ENCODE results near the gene ATG7. TPM values are rescaled to one million over a fixed set of nuclear protein-coding genes. Genes with fewer than 3 reads are reported as not detected.
"Not testable (repeated sequence)": the region's sequence is repeated elsewhere in the genome, so short reads cannot be mapped to it uniquely, and the experiment has no call there.

ATG7 gene
- total RNA-seq, 1 experiment from 2014 or later: 29.3 TPM

DNA sequence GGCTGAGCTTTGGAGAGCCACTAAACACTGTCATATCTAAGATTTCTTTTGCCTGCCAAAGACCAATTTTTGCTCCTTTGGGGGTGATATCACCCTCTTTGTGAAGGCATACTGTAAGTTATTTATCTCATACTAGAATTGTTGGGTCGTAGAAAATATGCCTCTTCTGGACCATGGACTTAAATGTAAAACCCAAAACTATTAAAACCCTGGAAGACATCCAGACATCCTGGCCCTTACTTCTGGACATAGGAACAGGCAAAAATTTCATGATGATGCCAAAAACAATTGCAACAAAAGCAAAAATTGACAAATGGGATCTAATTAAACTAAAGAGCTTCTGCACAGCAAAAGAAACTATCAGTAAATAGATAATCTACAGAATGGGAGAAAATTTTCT is 172.2 kb downstream of the ATG7 start:
- no peaks in the 10 kb centered on the region for H3K9me3 ChIP-seq (ENCODE audit: control insufficient read depth in 1 of 2, insufficient read depth in 1 of 2, low read depth in 1 of 2, low read length in 2 of 2)
- no peak overlapping the region for H3K9ac ChIP-seq (ENCODE audit: low read length)
- no peaks in the 10 kb centered on the region for H3K4me1 ChIP-seq (ENCODE audit: control insufficient read depth in 1 of 2, insufficient read depth in 2 of 2, low read length in 2 of 2)
- no peak overlapping the region for H2AFZ ChIP-seq (ENCODE audit: low read depth, low read length, poor library complexity, severe bottlenecking)
- H3K4me2 ChIP-seq (ENCODE audit: low read length): no peak overlapping the region
- no peaks in the 10 kb centered on the region for H3K79me2 ChIP-seq (ENCODE audit: insufficient read depth, low read length)
- no peak overlapping the region for H3K4me3 ChIP-seq (replicated peaks in 1 of 2; ENCODE audit: low read depth in 1 of 2, low read length in 2 of 2)
- ChIA-PET CTCF (no interaction called here), RAD21 (ENCODE audit: low non-redundant PET in 1 of 2, low total read pairs in 2 of 2, uncharacterized antibody in 2 of 2, unreplicated experiment in 2 of 2) (no interaction called here), POLR2A (no interaction called here)
- H3K27me3 ChIP-seq (ENCODE audit: insufficient read depth, low read length): no peaks in the 10 kb centered on the region
- H3K9me2 ChIP-seq (ENCODE audit: insufficient read depth): no peaks in the 10 kb centered on the region
- H3K27ac ChIP-seq (ENCODE audit: low read depth, low read length): no peak overlapping the region
- BruUV-seq (replicated peaks): no TSS peak
- intact Hi-C loops (cut with micrococcal nuclease): no loop called here
- H3K36me3 ChIP-seq (ENCODE audit: control insufficient read depth in 1 of 2, insufficient read depth in 2 of 2, low read length in 2 of 2): no peaks in the 10 kb centered on the region
- H4K20me1 ChIP-seq (ENCODE audit: insufficient read depth): no peaks in the 10 kb centered on the region
- DNase-seq (ENCODE audit: low read depth, low spot score) (no peak), ATAC-seq (no peak)
- TF ChIP-seq, protein P1, sequence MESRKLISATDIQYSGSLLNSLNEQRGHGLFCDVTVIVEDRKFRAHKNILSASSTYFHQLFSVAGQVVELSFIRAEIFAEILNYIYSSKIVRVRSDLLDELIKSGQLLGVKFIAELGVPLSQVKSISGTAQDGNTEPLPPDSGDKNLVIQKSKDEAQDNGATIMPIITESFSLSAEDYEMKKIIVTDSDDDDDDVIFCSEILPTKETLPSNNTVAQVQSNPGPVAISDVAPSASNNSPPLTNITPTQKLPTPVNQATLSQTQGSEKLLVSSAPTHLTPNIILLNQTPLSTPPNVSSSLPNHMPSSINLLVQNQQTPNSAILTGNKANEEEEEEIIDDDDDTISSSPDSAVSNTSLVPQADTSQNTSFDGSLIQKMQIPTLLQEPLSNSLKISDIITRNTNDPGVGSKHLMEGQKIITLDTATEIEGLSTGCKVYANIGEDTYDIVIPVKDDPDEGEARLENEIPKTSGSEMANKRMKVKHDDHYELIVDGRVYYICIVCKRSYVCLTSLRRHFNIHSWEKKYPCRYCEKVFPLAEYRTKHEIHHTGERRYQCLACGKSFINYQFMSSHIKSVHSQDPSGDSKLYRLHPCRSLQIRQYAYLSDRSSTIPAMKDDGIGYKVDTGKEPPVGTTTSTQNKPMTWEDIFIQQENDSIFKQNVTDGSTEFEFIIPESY (IDR thresholded peaks at IDR 0.05; ENCODE audit: extremely low read depth, insufficient replicate concordance, low read length): no peak
- TF ChIP-seq ZFX (IDR thresholded peaks at IDR 0.05): no peak
- no peak for TF ChIP-seq SRF (IDR thresholded peaks at IDR 0.05; ENCODE audit: low read depth)
- no peak for TF ChIP-seq SIN3A (IDR thresholded peaks at IDR 0.05; ENCODE audit: low read depth)
- TF ChIP-seq FOSL1 (IDR thresholded peaks at IDR 0.05; ENCODE audit: low read depth): no peak
- TF ChIP-seq, protein P2, sequence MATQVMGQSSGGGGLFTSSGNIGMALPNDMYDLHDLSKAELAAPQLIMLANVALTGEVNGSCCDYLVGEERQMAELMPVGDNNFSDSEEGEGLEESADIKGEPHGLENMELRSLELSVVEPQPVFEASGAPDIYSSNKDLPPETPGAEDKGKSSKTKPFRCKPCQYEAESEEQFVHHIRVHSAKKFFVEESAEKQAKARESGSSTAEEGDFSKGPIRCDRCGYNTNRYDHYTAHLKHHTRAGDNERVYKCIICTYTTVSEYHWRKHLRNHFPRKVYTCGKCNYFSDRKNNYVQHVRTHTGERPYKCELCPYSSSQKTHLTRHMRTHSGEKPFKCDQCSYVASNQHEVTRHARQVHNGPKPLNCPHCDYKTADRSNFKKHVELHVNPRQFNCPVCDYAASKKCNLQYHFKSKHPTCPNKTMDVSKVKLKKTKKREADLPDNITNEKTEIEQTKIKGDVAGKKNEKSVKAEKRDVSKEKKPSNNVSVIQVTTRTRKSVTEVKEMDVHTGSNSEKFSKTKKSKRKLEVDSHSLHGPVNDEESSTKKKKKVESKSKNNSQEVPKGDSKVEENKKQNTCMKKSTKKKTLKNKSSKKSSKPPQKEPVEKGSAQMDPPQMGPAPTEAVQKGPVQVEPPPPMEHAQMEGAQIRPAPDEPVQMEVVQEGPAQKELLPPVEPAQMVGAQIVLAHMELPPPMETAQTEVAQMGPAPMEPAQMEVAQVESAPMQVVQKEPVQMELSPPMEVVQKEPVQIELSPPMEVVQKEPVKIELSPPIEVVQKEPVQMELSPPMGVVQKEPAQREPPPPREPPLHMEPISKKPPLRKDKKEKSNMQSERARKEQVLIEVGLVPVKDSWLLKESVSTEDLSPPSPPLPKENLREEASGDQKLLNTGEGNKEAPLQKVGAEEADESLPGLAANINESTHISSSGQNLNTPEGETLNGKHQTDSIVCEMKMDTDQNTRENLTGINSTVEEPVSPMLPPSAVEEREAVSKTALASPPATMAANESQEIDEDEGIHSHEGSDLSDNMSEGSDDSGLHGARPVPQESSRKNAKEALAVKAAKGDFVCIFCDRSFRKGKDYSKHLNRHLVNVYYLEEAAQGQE (IDR thresholded peaks at IDR 0.05; ENCODE audit: low read depth): no peak
- TF ChIP-seq TCF7L2 (IDR thresholded peaks at IDR 0.05; ENCODE audit: borderline replicate concordance, extremely low read depth, insufficient read depth, insufficient read length): no peak
- no peak for TF ChIP-seq SP1 (IDR thresholded peaks at IDR 0.05; ENCODE audit: low read depth)
- TF ChIP-seq POLR2AphosphoS5 (IDR thresholded peaks at IDR 0.05; ENCODE audit: low read depth, low read length): no peak
- no peak for TF ChIP-seq EZH2 (IDR thresholded peaks at IDR 0.05)

DNA sequence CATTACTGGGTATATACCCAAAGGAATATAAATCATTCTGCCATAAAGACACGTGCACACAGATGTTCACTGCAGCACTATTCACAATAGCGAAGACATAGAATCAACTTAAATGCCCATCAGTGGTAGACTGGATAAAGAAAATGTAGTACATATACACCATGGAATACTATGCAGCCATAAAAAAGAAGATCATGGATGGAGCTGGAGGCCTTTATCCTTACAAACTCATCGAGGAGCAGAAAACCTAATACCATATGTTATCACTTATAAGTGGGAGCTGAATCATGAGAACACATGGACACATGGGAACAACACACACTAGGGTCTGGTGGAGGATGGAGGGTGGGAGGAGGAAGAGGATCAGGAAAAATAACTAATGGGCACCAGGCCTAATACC is 173.0 kb downstream of the ATG7 start:
- H3K27ac ChIP-seq (ENCODE audit: low read depth, low read length); RAD21 ChIA-PET (ENCODE audit: low non-redundant PET in 1 of 2, low total read pairs in 2 of 2, uncharacterized antibody in 2 of 2, unreplicated experiment in 2 of 2); H3K9me3 ChIP-seq (ENCODE audit: control insufficient read depth in 1 of 2, insufficient read depth in 1 of 2, low read depth in 1 of 2, low read length in 2 of 2); BruUV-seq (replicated peaks); H4K20me1 ChIP-seq (ENCODE audit: insufficient read depth); POLR2A ChIA-PET; H3K9ac ChIP-seq (ENCODE audit: low read length); H3K4me3 ChIP-seq (replicated peaks in 1 of 2; ENCODE audit: low read depth in 1 of 2, low read length in 2 of 2); H3K27me3 ChIP-seq (ENCODE audit: insufficient read depth, low read length); H3K79me2 ChIP-seq (ENCODE audit: insufficient read depth, low read length); H3K36me3 ChIP-seq (ENCODE audit: control insufficient read depth in 1 of 2, insufficient read depth in 2 of 2, low read length in 2 of 2); ATAC-seq; DNase-seq (ENCODE audit: low read depth, low spot score); H3K4me2 ChIP-seq (ENCODE audit: low read length); intact Hi-C loops (cut with micrococcal nuclease); H3K4me1 ChIP-seq (ENCODE audit: control insufficient read depth in 1 of 2, insufficient read depth in 2 of 2, low read length in 2 of 2); H3K9me2 ChIP-seq (ENCODE audit: insufficient read depth); H2AFZ ChIP-seq (ENCODE audit: low read depth, low read length, poor library complexity, severe bottlenecking); CTCF ChIA-PET: not testable (repeated sequence)

All from HCT116 (cell line).